ENCODE measurements around the gene FBXL17. TPM values are rescaled to one million over a fixed set of nuclear protein-coding genes. Genes with fewer than 3 reads are reported as not detected.

Gene FBXL17
- total and polyA plus RNA-seq, 9 of the 15 experiments (the other 6 are each of a cell fraction or from before 2014, with no cell fraction given) = 0.32 to 5.4 (median 1.8) TPM

DNA sequence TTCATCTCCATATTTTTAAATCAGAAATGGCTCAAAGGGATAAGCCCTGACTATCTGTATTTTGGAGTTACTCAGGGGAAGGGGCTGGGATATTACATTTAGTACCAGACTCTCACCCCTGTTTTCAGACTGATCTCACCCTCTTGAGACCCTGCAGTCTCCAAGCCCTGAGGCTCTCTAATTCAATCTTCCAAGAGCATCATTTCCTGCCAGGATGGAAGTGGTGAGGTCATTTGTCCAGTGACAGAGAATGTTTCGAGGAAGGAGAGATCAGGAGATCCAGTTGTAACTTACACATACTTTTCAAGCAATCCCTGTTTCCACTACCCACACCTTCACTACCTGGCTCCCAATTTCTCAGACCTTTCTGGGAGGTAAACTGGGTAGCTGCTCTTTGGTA is 415.7 kb downstream of the FBXL17 start (continued):
- TF ChIP-seq, protein P1, sequence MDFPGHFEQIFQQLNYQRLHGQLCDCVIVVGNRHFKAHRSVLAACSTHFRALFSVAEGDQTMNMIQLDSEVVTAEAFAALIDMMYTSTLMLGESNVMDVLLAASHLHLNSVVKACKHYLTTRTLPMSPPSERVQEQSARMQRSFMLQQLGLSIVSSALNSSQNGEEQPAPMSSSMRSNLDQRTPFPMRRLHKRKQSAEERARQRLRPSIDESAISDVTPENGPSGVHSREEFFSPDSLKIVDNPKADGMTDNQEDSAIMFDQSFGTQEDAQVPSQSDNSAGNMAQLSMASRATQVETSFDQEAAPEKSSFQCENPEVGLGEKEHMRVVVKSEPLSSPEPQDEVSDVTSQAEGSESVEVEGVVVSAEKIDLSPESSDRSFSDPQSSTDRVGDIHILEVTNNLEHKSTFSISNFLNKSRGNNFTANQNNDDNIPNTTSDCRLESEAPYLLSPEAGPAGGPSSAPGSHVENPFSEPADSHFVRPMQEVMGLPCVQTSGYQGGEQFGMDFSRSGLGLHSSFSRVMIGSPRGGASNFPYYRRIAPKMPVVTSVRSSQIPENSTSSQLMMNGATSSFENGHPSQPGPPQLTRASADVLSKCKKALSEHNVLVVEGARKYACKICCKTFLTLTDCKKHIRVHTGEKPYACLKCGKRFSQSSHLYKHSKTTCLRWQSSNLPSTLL (IDR thresholded peaks at IDR 0.05) = no peak
- TF ChIP-seq, protein P2, sequence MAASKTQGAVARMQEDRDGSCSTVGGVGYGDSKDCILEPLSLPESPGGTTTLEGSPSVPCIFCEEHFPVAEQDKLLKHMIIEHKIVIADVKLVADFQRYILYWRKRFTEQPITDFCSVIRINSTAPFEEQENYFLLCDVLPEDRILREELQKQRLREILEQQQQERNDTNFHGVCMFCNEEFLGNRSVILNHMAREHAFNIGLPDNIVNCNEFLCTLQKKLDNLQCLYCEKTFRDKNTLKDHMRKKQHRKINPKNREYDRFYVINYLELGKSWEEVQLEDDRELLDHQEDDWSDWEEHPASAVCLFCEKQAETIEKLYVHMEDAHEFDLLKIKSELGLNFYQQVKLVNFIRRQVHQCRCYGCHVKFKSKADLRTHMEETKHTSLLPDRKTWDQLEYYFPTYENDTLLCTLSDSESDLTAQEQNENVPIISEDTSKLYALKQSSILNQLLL (CRISPR knock-in tag; IDR thresholded peaks at IDR 0.05; ENCODE audit: borderline replicate concordance) = no peak
- TF ChIP-seq SMAD4 (CRISPR knock-in tag; conservative IDR thresholded peaks at IDR 0.05) (no peak), CTBP1 (IDR thresholded peaks at IDR 0.05; ENCODE audit: borderline replicate concordance) (no peak), ZBTB26 (CRISPR knock-in tag; IDR thresholded peaks at IDR 0.05) (no peak), PCBP2 (IDR thresholded peaks at IDR 0.05; ENCODE audit: low read depth, low read length, poor library complexity, severe bottlenecking) (no peak)

- no peaks in the 10 kb centered on the region for H3K27me3 ChIP-seq (ENCODE audit: control insufficient read depth in 2 of 2, insufficient read depth in 2 of 2, low read length in 2 of 2)
- no peaks in the 10 kb centered on the region for H3K9me3 ChIP-seq (replicated peaks; ENCODE audit: control insufficient read depth, insufficient read depth, low read depth, low read length)
- TF ChIP-seq ZC3H4 (CRISPR knock-in tag; IDR thresholded peaks at IDR 0.05; ENCODE audit: borderline replicate concordance) = no peak
- no peak for ATAC-seq
- WGBS (ENCODE audit: insufficient coverage, low coverage, missing lambda C conversion rate) = 0% methylated on average over 1 of the region's 1 CpG
- in situ Hi-C loops (cut with MboI) = no loop called here
- POLR2A ChIA-PET = no interaction called here
- BruUV-seq (replicated peaks) = no TSS peak
- no peaks in the 10 kb centered on the region for H3K9me1 ChIP-seq (ENCODE audit: control insufficient read depth, insufficient read depth, low read length)
- no peaks in the 10 kb centered on the region for H3K79me2 ChIP-seq (ENCODE audit: control insufficient read depth, insufficient read depth, low read length)
- no peaks in the 10 kb centered on the region for H4K20me1 ChIP-seq (replicated peaks; ENCODE audit: control insufficient read depth, insufficient read depth, low read length)
- no peak for DNase-seq (ENCODE audit: extremely low read depth in 1 of 4, low spot score in 3 of 4)
- H3K4me3 ChIP-seq = no peak overlapping the region
- H3K36me3 ChIP-seq (ENCODE audit: control insufficient read depth, insufficient read depth, low read length) = no peaks in the 10 kb centered on the region
- no peak overlapping the region for H3K9ac ChIP-seq (ENCODE audit: insufficient read depth in 1 of 2, low read depth in 2 of 2, low read length in 2 of 2)
- CTCF ChIA-PET (ENCODE audit: low intra/inter-chr PET ratio) = no interaction called here
- no peak overlapping the region for H3K4me2 ChIP-seq (ENCODE audit: insufficient read depth, low read length)
- H3K27ac ChIP-seq (ENCODE audit: extremely low read depth, low read depth, low read length) = no peak overlapping the region
- FAIRE-seq = no peak
- H2AFZ ChIP-seq (ENCODE audit: low read depth, low read length) = no peak overlapping the region
- no peaks in the 10 kb centered on the region for H3K4me1 ChIP-seq (replicated peaks in 1 of 2; ENCODE audit: control insufficient read depth in 2 of 2, insufficient read depth in 2 of 2, low read length in 2 of 2)
- intact Hi-C loops (cut with micrococcal nuclease) = no loop called here
Observed at GRCh38 chr5:107964722-107965121, 417.2 kb downstream of the FBXL17 start.

All from K562 (cell line).